ENCODE measurements around the gene IFNA8. TPM values are rescaled to one million over a fixed set of nuclear protein-coding genes. Genes with fewer than 3 reads are reported as not detected.

Gene IFNA8
- total and polyA plus RNA-seq, 2 of the 8 experiments (the other 6 are each of a cell fraction or from before 2014, with no cell fraction given): not detected

DNA sequence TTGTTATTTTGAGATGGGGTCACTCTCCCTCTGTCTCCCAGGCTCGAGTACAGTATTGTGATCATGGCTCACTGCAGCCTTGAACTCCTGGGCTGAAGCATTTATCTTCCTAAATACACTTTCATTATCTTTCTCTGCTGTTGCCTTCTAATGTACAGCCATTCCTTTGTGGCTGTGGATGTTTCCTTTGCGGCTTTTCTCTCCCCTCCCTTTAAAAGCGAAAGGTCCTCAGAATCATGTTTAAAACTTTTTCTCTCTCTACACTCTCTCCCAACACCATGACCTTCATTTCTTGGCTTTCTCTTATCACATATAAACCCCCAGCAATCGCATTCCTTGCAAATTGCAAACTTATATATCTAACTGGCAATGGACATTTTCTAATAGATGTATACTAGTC is 25.3 kb upstream of the IFNA8 start:
- peak overlapping the region; percentile 71 for H2AFZ ChIP-seq (ENCODE audit: low read length)
- POLR2A ChIA-PET (ENCODE audit: partially characterized antibody): no interaction called here
- H3K14ac ChIP-seq (ENCODE audit: insufficient read length): no peak overlapping the region

More for the DNA sequence above, 25.3 kb upstream of the IFNA8 start:
- H3K4me1 ChIP-seq (replicated peaks in 1 of 4; ENCODE audit: control insufficient read depth in 3 of 4, insufficient read depth in 4 of 4, low read length in 3 of 4): peaks cover 3 to 9% (median 5%) of the 10 kb centered on the region in 4 experiments; a peak in 4 of 7 replicates
- no peak overlapping the region for H2BK12ac ChIP-seq (ENCODE audit: low read depth, low read length)
- FAIRE-seq (no peak), DNase-seq (ENCODE audit: low read depth in 1 of 2, low spot score in 2 of 2) (no peak)
- H3K9me3 ChIP-seq (ENCODE audit: insufficient read depth in 2 of 2, low read depth in 1 of 2, low read length in 1 of 2): no peaks in the 10 kb centered on the region
- no peak overlapping the region for H4K91ac ChIP-seq (replicated peaks; ENCODE audit: insufficient read length, low read length)
- H4K20me1 ChIP-seq (replicated peaks in 1 of 2; ENCODE audit: control insufficient read depth in 1 of 2, insufficient read depth in 2 of 2, low read length in 2 of 2): no peaks in the 10 kb centered on the region
- no peak overlapping the region for H2BK5ac ChIP-seq (ENCODE audit: low read depth, low read length)
- TF ChIP-seq CBX8 (IDR thresholded peaks at IDR 0.05; ENCODE audit: borderline replicate concordance, low read depth, low read length) (no peak), SUZ12 (IDR thresholded peaks at IDR 0.05; ENCODE audit: low read length) (no peak), CBX5 (IDR thresholded peaks at IDR 0.05; ENCODE audit: low read depth, low read length) (no peak), TEAD4 (IDR thresholded peaks at IDR 0.05; ENCODE audit: low read depth, low read length) (no peak)
- H2BK15ac ChIP-seq (ENCODE audit: low read length): no peak overlapping the region
- H3K9ac ChIP-seq (replicated peaks in 1 of 4; ENCODE audit: extremely low read depth in 1 of 4, low read depth in 3 of 4, low read length in 3 of 4): no peak overlapping the region
- no peak overlapping the region for H3K4me3 ChIP-seq (ENCODE audit: extremely low read depth in 1 of 4, insufficient read depth in 2 of 4, low read depth in 3 of 4, low read length in 4 of 4)
- no peaks in the 10 kb centered on the region for H3K79me2 ChIP-seq (ENCODE audit: control insufficient read depth in 1 of 2, insufficient read depth in 2 of 2, low read length in 2 of 2)
- H2BK20ac ChIP-seq (ENCODE audit: low read length): no peak overlapping the region
- no peak overlapping the region for H3K18ac ChIP-seq (ENCODE audit: extremely low read depth, low read length)
- no peak overlapping the region for H2AK5ac ChIP-seq (ENCODE audit: low read depth, low read length)
- WGBS, 2 experiments (ENCODE audit: extremely low coverage in 1 of 2, insufficient coverage in 1 of 2, insufficient read length in 1 of 2, insufficient replicate concordance in 2 of 2, low coverage in 1 of 2, low lambda C conversion rate in 2 of 2, missing lambda C conversion rate in 1 of 2): 79% methylated on average over 4 of the region's 4 CpGs; no CpG with 5 or more reads in 1 of the 2 experiments
- no peak overlapping the region for H3K23ac ChIP-seq (ENCODE audit: insufficient read length)
- H3K4me2 ChIP-seq (ENCODE audit: insufficient read depth in 1 of 2, low read depth in 2 of 2, low read length in 2 of 2): no peak overlapping the region
- H3K27me3 ChIP-seq (replicated peaks in 1 of 4; ENCODE audit: control insufficient read depth in 3 of 4, extremely low read depth in 1 of 4, insufficient read depth in 3 of 4, low read length in 3 of 4): no peaks in the 10 kb centered on the region
- H3K4ac ChIP-seq (replicated peaks; ENCODE audit: insufficient read length, low read depth, low read length): no peak overlapping the region
- H3K27ac ChIP-seq (ENCODE audit: low read depth, low read length): no peak overlapping the region
- no peaks in the 10 kb centered on the region for H3K36me3 ChIP-seq (ENCODE audit: control insufficient read depth in 2 of 4, insufficient read depth in 4 of 4, low read length in 3 of 4)
- no peak overlapping the region for H4K8ac ChIP-seq (ENCODE audit: extremely low read depth, insufficient read depth, low read length)
- H2BK120ac ChIP-seq (replicated peaks; ENCODE audit: low read depth, low read length): no peak overlapping the region
- no peak overlapping the region for H3K56ac ChIP-seq (replicated peaks; ENCODE audit: insufficient read length, low read depth, low read length)
- H4K5ac ChIP-seq (ENCODE audit: insufficient read length, low read depth, low read length): no peak overlapping the region
- CTCF ChIA-PET (ENCODE audit: partially characterized antibody): no interaction called here
- H3K23me2 ChIP-seq (ENCODE audit: low read depth, low read length): no peaks in the 10 kb centered on the region
- no peaks in the 10 kb centered on the region for H3K79me1 ChIP-seq (ENCODE audit: low read depth, low read length)

Data from H1 (cell line).